Uterus (tissue), 2 donors: ENCODE data around the gene POLE3.

ENCODE experiments used
- POLR2A ChIP-seq, 2 donors: fragments of 450-650 bp; IDR thresholded peaks; one replicate each; pipeline ENCODE4 v1.6.1; 2016; ENCODE audit warnings: antibody characterized with exemption in 2 of 2, mild to moderate bottlenecking in 1 of 2, moderate library complexity in 1 of 2
- TF ChIP-seq, protein P1 (sequence below), 4 experiments: fragments of 200-600 bp in 2 of 4; fragments of 450-650 bp in 2 of 4; sonication (generic) in 2 of 4; IDR thresholded peaks; one replicate each; pipeline ENCODE4 v1.5.1; 2016 to 2019; ENCODE audit warnings: antibody characterized with exemption in 4 of 4, mild to moderate bottlenecking in 2 of 4, moderate library complexity in 1 of 4

GRCh38 chr9:113368348-113368981 lies 42.0 kb downstream of the POLE3 start:
- TF ChIP-seq, protein P1, sequence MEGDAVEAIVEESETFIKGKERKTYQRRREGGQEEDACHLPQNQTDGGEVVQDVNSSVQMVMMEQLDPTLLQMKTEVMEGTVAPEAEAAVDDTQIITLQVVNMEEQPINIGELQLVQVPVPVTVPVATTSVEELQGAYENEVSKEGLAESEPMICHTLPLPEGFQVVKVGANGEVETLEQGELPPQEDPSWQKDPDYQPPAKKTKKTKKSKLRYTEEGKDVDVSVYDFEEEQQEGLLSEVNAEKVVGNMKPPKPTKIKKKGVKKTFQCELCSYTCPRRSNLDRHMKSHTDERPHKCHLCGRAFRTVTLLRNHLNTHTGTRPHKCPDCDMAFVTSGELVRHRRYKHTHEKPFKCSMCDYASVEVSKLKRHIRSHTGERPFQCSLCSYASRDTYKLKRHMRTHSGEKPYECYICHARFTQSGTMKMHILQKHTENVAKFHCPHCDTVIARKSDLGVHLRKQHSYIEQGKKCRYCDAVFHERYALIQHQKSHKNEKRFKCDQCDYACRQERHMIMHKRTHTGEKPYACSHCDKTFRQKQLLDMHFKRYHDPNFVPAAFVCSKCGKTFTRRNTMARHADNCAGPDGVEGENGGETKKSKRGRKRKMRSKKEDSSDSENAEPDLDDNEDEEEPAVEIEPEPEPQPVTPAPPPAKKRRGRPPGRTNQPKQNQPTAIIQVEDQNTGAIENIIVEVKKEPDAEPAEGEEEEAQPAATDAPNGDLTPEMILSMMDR (IDR thresholded peaks at IDR 0.05): no peak
- no peak for TF ChIP-seq POLR2A (IDR thresholded peaks at IDR 0.05)
